HG03342 (cell line): Measurements from ENCODE around the gene CLDN16.

Source experiments
- ATAC-seq: cut with Tn5 transposase; IDR thresholded peaks from one replicate; pipeline ENCODE4 v1.9.1; 2021; ENCODE audit warnings: mild to moderate bottlenecking, moderate library complexity; ENCODE audit not compliant: unreplicated experiment

The CLDN16 gene

GRCh38 chr3:190378240-190378891 is 9.6 kb upstream of the CLDN16 start:
- ATAC-seq = no peak

GRCh38 chr3:190380184-190380583 is 7.8 kb upstream of the CLDN16 start:
- no peak for ATAC-seq

GRCh38 chr3:190381441-190381840 is 6.5 kb upstream of the CLDN16 start:
- no peak for ATAC-seq

GRCh38 chr3:190382082-190382481 is 5.9 kb upstream of the CLDN16 start:
- ATAC-seq = no peak

- ATAC-seq = peak; percentile 87
Measured at GRCh38 chr3:190384309-190384756, 3.6 kb upstream of the CLDN16 start.

GRCh38 chr3:190385731-190386688 is 2.0 kb upstream of the CLDN16 start:
- no peak for ATAC-seq

GRCh38 chr3:190388703-190389102 is 740 bp downstream of the CLDN16 start:
- ATAC-seq = no peak

- no peak for ATAC-seq
Measured at GRCh38 chr3:190396001-190396400, 8.0 kb downstream of the CLDN16 start.

GRCh38 chr3:190397889-190398288 is 9.9 kb downstream of the CLDN16 start:
- ATAC-seq = no peak

- no peak for ATAC-seq
Measured at GRCh38 chr3:190399677-190400076, 11.7 kb downstream of the CLDN16 start.

GRCh38 chr3:190401963-190402362 is 14.0 kb downstream of the CLDN16 start:
- no peak for ATAC-seq

- ATAC-seq = no peak
Measured at GRCh38 chr3:190404715-190405114, 16.8 kb downstream of the CLDN16 start.

GRCh38 chr3:190414297-190414696 is 26.3 kb downstream of the CLDN16 start:
- no peak for ATAC-seq

GRCh38 chr3:190424108-190424477 is 36.1 kb downstream of the CLDN16 start:
- peak; percentile 6 for ATAC-seq

GRCh38 chr3:190424478-190425439 is 36.8 kb downstream of the CLDN16 start:
- ATAC-seq = peak; percentile 74

- no peak for ATAC-seq
Measured at GRCh38 chr3:190425833-190426232, 37.9 kb downstream of the CLDN16 start.

GRCh38 chr3:190426806-190427507 is 39.0 kb downstream of the CLDN16 start:
- ATAC-seq = no peak

GRCh38 chr3:190429681-190430080 is 41.7 kb downstream of the CLDN16 start:
- ATAC-seq = no peak

GRCh38 chr3:190430906-190431305 is 42.9 kb downstream of the CLDN16 start:
- ATAC-seq = no peak

- no peak for ATAC-seq
Measured at GRCh38 chr3:190432216-190432615, 44.3 kb downstream of the CLDN16 start.
